GM21390 (cell line): ENCODE data around the gene ROR1.

Source experiments
- ATAC-seq: cut with Tn5 transposase; IDR thresholded peaks from one replicate; pipeline ENCODE4 v1.9.1; 2021; ENCODE audit not compliant: unreplicated experiment

The ROR1 gene

GRCh38 chr1:63967901-63968300, 194.1 kb downstream of the ROR1 start:
- no peak for ATAC-seq

- ATAC-seq, result no peak
These were observed 195.0 kb downstream of the ROR1 start for GRCh38 chr1:63968663-63969440.

- no peak for ATAC-seq
These were observed 195.7 kb downstream of the ROR1 start for GRCh38 chr1:63969441-63969901.

- no peak for ATAC-seq
These were observed 197.7 kb downstream of the ROR1 start for GRCh38 chr1:63971557-63971956.

GRCh38 chr1:63973005-63973419, 199.2 kb downstream of the ROR1 start:
- ATAC-seq, result no peak

- ATAC-seq, result no peak
These were observed 201.1 kb downstream of the ROR1 start for GRCh38 chr1:63974966-63975365.

GRCh38 chr1:63975481-63975880, 201.7 kb downstream of the ROR1 start:
- ATAC-seq, result no peak

GRCh38 chr1:63976006-63976405, 202.2 kb downstream of the ROR1 start:
- ATAC-seq, result no peak

GRCh38 chr1:63977466-63977865, 203.6 kb downstream of the ROR1 start:
- ATAC-seq, result no peak

- ATAC-seq, result no peak
These were observed 207.1 kb downstream of the ROR1 start for GRCh38 chr1:63980740-63981407.

GRCh38 chr1:63981408-63981773, 207.6 kb downstream of the ROR1 start:
- ATAC-seq, result no peak

GRCh38 chr1:63982201-63982600, 208.4 kb downstream of the ROR1 start:
- ATAC-seq, result no peak

GRCh38 chr1:63983391-63984256, 209.8 kb downstream of the ROR1 start:
- no peak for ATAC-seq

- no peak for ATAC-seq
These were observed 210.6 kb downstream of the ROR1 start for GRCh38 chr1:63984257-63984929.

GRCh38 chr1:63984930-63985290, 211.1 kb downstream of the ROR1 start:
- ATAC-seq, result no peak

- ATAC-seq, result no peak
These were observed 213.3 kb downstream of the ROR1 start for GRCh38 chr1:63987014-63987627.

GRCh38 chr1:63987628-63988024, 213.8 kb downstream of the ROR1 start:
- no peak for ATAC-seq

GRCh38 chr1:63988941-63989340, 215.1 kb downstream of the ROR1 start:
- ATAC-seq, result no peak

GRCh38 chr1:63991685-63992084, 217.9 kb downstream of the ROR1 start:
- ATAC-seq, result no peak

- ATAC-seq, result no peak
These were observed 226.2 kb downstream of the ROR1 start for GRCh38 chr1:64000021-64000420.

- no peak for ATAC-seq
These were observed 227.2 kb downstream of the ROR1 start for GRCh38 chr1:64001038-64001437.
